Ecto neural progenitor cell (in vitro differentiated cells): ENCODE results near the gene APOB.

Source experiments
- DNase-seq: peaks from one replicate; pipeline ENCODE4 v3.0.0-alpha.2; 2018; ENCODE audit warnings: low spot score

The APOB gene

GRCh38 chr2:21004181-21004572 is 39.7 kb downstream of the APOB start:
- DNase-seq, result no peak

- no peak for DNase-seq
Measured at GRCh38 chr2:21003572-21004180, 40.2 kb downstream of the APOB start.

- no peak for DNase-seq
Measured at GRCh38 chr2:21002814-21003192, 41.1 kb downstream of the APOB start.

GRCh38 chr2:21001988-21002813 is 41.7 kb downstream of the APOB start:
- no peak for DNase-seq

GRCh38 chr2:21001225-21001946 is 42.5 kb downstream of the APOB start:
- no peak for DNase-seq

GRCh38 chr2:20999906-21000645 is 43.8 kb downstream of the APOB start:
- DNase-seq, result no peak

GRCh38 chr2:20998972-20999905 is 44.6 kb downstream of the APOB start:
- DNase-seq, result no peak

- DNase-seq, result no peak
Measured at GRCh38 chr2:20997953-20998722, 45.7 kb downstream of the APOB start.

GRCh38 chr2:20994130-20994529 is 49.7 kb downstream of the APOB start:
- no peak for DNase-seq

GRCh38 chr2:20992201-20992711 is 51.6 kb downstream of the APOB start:
- no peak for DNase-seq

GRCh38 chr2:20990442-20991430 is 53.1 kb downstream of the APOB start:
- DNase-seq, result no peak

GRCh38 chr2:20989404-20989803 is 54.5 kb downstream of the APOB start:
- DNase-seq, result no peak

GRCh38 chr2:20988905-20989304 is 55.0 kb downstream of the APOB start:
- no peak for DNase-seq

GRCh38 chr2:20986024-20986939 is 57.6 kb downstream of the APOB start:
- no peak for DNase-seq

- no peak for DNase-seq
Measured at GRCh38 chr2:20985062-20985461, 58.8 kb downstream of the APOB start.

GRCh38 chr2:20984408-20984807 is 59.5 kb downstream of the APOB start:
- no peak for DNase-seq

- DNase-seq, result no peak
Measured at GRCh38 chr2:20983844-20984243, 60.0 kb downstream of the APOB start.

- DNase-seq, result no peak
Measured at GRCh38 chr2:20982861-20983260, 61.0 kb downstream of the APOB start.
